ENCODE data around the gene DLST.

- TF ChIP-seq CTCF (IDR thresholded peaks at IDR 0.05; ENCODE audit: low read length) (no peak), EZH2 (IDR thresholded peaks at IDR 0.05; ENCODE audit: borderline replicate concordance, low read length) (no peak)
These were observed 14.7 kb downstream of the DLST start for GRCh38 chr14:74896400-74896799.

Data from OCI-LY1 (cell line).